Measurements from ENCODE around the gene KLHL24.
"Not testable (repeated sequence)": the region's sequence is repeated elsewhere in the genome, so short reads cannot be mapped to it uniquely, and the experiment has no call there.

KLHL24 gene

GRCh38 chr3:183635107-183635430 is 354 bp upstream of the KLHL24 start:
- no peak for DNase-seq (ENCODE audit: low spot score)

GRCh38 chr3:183636221-183637105 is 1.0 kb downstream of the KLHL24 start:
- DNase-seq (ENCODE audit: low spot score) = peak; percentile 92

- DNase-seq (ENCODE audit: low spot score) = no peak
These were observed 1.7 kb downstream of the KLHL24 start for GRCh38 chr3:183637106-183637486.

- DNase-seq (ENCODE audit: low spot score) = not testable (repeated sequence)
These were observed 2.2 kb downstream of the KLHL24 start for GRCh38 chr3:183637633-183638032.

GRCh38 chr3:183638101-183638852 is 2.9 kb downstream of the KLHL24 start:
- DNase-seq (ENCODE audit: low spot score) = no peak

GRCh38 chr3:183640635-183641034 is 5.2 kb downstream of the KLHL24 start:
- DNase-seq (ENCODE audit: low spot score) = not testable (repeated sequence)

- DNase-seq (ENCODE audit: low spot score) = no peak
These were observed 6.5 kb downstream of the KLHL24 start for GRCh38 chr3:183641882-183642281.

GRCh38 chr3:183644244-183644643 is 8.8 kb downstream of the KLHL24 start:
- DNase-seq (ENCODE audit: low spot score) = no peak

- DNase-seq (ENCODE audit: low spot score) = no peak
These were observed 9.8 kb downstream of the KLHL24 start for GRCh38 chr3:183645254-183645653.

- no peak for DNase-seq (ENCODE audit: low spot score)
These were observed 15.1 kb downstream of the KLHL24 start for GRCh38 chr3:183650554-183650953.

GRCh38 chr3:183653209-183654064 is 18.0 kb downstream of the KLHL24 start:
- DNase-seq (ENCODE audit: low spot score) = no peak

- DNase-seq (ENCODE audit: low spot score) = no peak
These were observed 19.3 kb downstream of the KLHL24 start for GRCh38 chr3:183654727-183655126.

- no peak for DNase-seq (ENCODE audit: low spot score)
These were observed 26.7 kb downstream of the KLHL24 start for GRCh38 chr3:183662099-183662498.

- no peak for DNase-seq (ENCODE audit: low spot score)
These were observed 29.5 kb downstream of the KLHL24 start for GRCh38 chr3:183664913-183665381.

- no peak for DNase-seq (ENCODE audit: low spot score)
These were observed 44.6 kb downstream of the KLHL24 start for GRCh38 chr3:183680061-183680460.

- DNase-seq (ENCODE audit: low spot score) = no peak
These were observed 52.3 kb downstream of the KLHL24 start for GRCh38 chr3:183687705-183688104.

GRCh38 chr3:183688874-183689273 is 53.5 kb downstream of the KLHL24 start:
- DNase-seq (ENCODE audit: low spot score) = no peak

GRCh38 chr3:183689621-183690020 is 54.2 kb downstream of the KLHL24 start:
- not testable (repeated sequence) for DNase-seq (ENCODE audit: low spot score)

GRCh38 chr3:183690402-183690995 is 55.1 kb downstream of the KLHL24 start:
- DNase-seq (ENCODE audit: low spot score) = no peak

GRCh38 chr3:183692436-183692835 is 57.0 kb downstream of the KLHL24 start:
- DNase-seq (ENCODE audit: low spot score) = peak; percentile 37

- no peak for DNase-seq (ENCODE audit: low spot score)
These were observed 60.3 kb downstream of the KLHL24 start for GRCh38 chr3:183695569-183696364.
